Articular chondrocyte of knee joint (primary cell): Measurements from ENCODE around the gene LMAN2L. TPM values are rescaled to one million over a fixed set of nuclear protein-coding genes. Genes with fewer than 3 reads are reported as not detected.

Source experiments
- total RNA-seq: library from RNA; depleted of rRNA; stranded (reverse); fragments of >200 nt; gene quantifications from 2 replicates; pipeline ENCODE4 v1.2.3, GENCODE V29; 2012

The LMAN2L gene
- 16.9 and 17.1 TPM in 2 replicates for total RNA-seq

DNA sequence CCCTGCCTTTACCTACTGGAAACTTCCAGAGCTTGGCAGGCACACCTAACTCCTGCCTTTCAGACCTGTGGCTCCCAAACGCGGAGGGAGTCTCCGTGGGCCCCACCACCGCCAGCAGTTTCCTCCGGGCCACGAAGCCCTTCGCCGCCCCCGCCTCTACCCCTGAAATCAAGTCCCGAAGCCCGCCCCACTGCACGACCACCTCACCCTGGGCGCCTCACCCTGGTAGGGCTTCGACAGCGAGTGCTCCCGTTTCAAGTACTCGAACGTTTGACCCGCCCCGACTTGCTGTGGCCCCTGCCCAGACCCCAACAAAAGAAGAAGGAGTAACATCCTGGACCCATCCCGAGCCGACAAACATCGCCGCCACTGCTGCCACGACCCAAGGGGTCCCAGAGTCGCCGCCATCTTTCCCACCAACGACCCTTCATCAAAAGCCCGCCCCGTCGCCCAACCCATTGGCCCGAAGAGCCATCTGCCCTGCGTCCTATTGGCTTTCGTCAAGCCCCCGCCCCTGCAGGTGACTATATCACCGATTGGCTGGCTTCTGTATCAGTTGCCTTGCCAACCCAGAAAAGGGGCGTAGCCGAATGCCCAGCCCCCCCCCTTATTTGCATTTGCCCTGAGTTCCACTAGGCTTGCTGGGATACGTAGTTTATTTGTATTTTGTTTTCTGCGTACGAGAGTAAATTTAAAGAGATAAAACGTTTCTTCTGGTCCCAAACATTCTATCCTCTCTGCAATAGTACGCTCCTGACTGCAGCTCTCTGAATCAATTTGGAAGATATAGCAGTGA is at the start of gene LMAN2L:
Gene LMAN2L, minus strand, starts transcription at position 432 of the 796 bp plus-strand sequence. Its CDS starts 24 bp downstream, at position 408.

GRCh38 chr2:96760036-96760985 is 20.4 kb upstream of the LMAN2L start, which contains the start of gene CNNM4:
TSS of gene CNNM4 (plus strand) at chr2:96760902. CDS start at chr2:96761000, 98 bp downstream.

Other genes starting within 250 kb of the LMAN2L start
- gene NEURL3, start 234.7 kb downstream of the LMAN2L start, total RNA-seq, result not detected in 2 replicates
- 5.5 and 10.8 TPM in 2 replicates for gene ARID5A, start 203.3 kb downstream of the LMAN2L start, total RNA-seq
- 45.1 and 45.9 TPM in 2 replicates for gene KANSL3, start 101.8 kb downstream of the LMAN2L start, total RNA-seq
- gene FER1L5, start 97.3 kb downstream of the LMAN2L start, total RNA-seq, result 0.54 and 0.91 TPM in 2 replicates
- gene CNNM4, start 20.8 kb upstream of the LMAN2L start, total RNA-seq, result 3.8 and 4.5 TPM in 2 replicates
- 6.1 and 6.8 TPM in 2 replicates for gene CNNM3, start 76.2 kb upstream of the LMAN2L start, total RNA-seq
- 1.6 and 3.0 TPM in 2 replicates for gene ANKRD23, start 104.0 kb upstream of the LMAN2L start, total RNA-seq
- 5.2 and 5.9 TPM in 2 replicates for gene ANKRD39, start 118.0 kb upstream of the LMAN2L start, total RNA-seq
- 17.2 and 20.4 TPM in 2 replicates for gene SEMA4C, start 130.0 kb upstream of the LMAN2L start, total RNA-seq
- gene FAM178B, start 246.5 kb upstream of the LMAN2L start, total RNA-seq, result under 0.01 TPM in 1 of 2 replicates, not detected in the other